ENCODE results near the gene NYAP1. TPM values are rescaled to one million over a fixed set of nuclear protein-coding genes. Genes with fewer than 3 reads are reported as not detected.

Gene NYAP1
- 1 to 10 TPM; 7.9 to 9.3 TPM for total RNA-seq
- polyA plus RNA-seq (2013, experiment 1 of 2) = 10.5 TPM
- 11.1 TPM for polyA plus RNA-seq (2013, experiment 2 of 2)
- long read RNA-seq, experiment 1 = 0 reads
- long read RNA-seq, experiment 2, partial matches to known transcripts = 0 of 2 reads
- long read RNA-seq, experiment 2, other reads (novel, unspliced or antisense) = 0 of 2 reads
- long read RNA-seq, experiment 3 = 0 reads
- long read RNA-seq, experiment 4 = 0 reads

GRCh38 chr7:100483722-100484672 is at the start of gene NYAP1:
NYAP1 (plus strand) TSS chr7:100483927; CDS start chr7:100485312, 1,385 bp downstream.
- Histone ChIP-seq H3K27ac (ENCODE audit: low read depth, low read length) (no peak within 1 kb of the TSS), H3K27me3 (ENCODE audit: control insufficient read depth, insufficient read depth, low read length, poor library complexity, severe bottlenecking) (no peaks in the 10 kb centered on the region), H3K4me1 (ENCODE audit: control insufficient read depth, insufficient read depth, low read length) (peaks cover 4% of the 10 kb centered on the region), H3K36me3 (ENCODE audit: control insufficient read depth, insufficient read depth, low read length) (no peaks in the 10 kb centered on the region), H3K9ac (ENCODE audit: extremely low read depth, low read length, poor library complexity, severe bottlenecking) (peak within 1 kb of the TSS; percentile 52), H3K9me3 (ENCODE audit: control insufficient read depth, low read length) (no peaks in the 10 kb centered on the region), H3K4me3 (ENCODE audit: low read length) (peak within 1 kb of the TSS; percentile 85)
- H3K4me1 Mint-ChIP-seq = peaks cover 17% of the 10 kb centered on the region
- H3K36me3 Mint-ChIP-seq (ENCODE audit: low read depth) = peaks cover 9% of the 10 kb centered on the region
- DNase-seq = peak; percentile 91
- WGBS, 2 experiments (ENCODE audit: insufficient coverage in 1 of 2, insufficient read length in 1 of 2) = 14 to 56% methylated on average over 9 to 45 of the region's 45 CpGs
- H3K4me3 Mint-ChIP-seq = peak within 1 kb of the TSS; percentile 65
- H3K27ac Mint-ChIP-seq = peak within 1 kb of the TSS; percentile 75
- TF ChIP-seq CTCF (conservative IDR thresholded peaks at IDR 0.05) = no peak
- H3K27me3 Mint-ChIP-seq (ENCODE audit: insufficient read depth) = no peaks in the 10 kb centered on the region
- no peaks in the 10 kb centered on the region for H3K9me3 Mint-ChIP-seq

GRCh38 chr7:100434297-100435144 is 49.2 kb upstream of the NYAP1 start:
- TF ChIP-seq CTCF (conservative IDR thresholded peaks at IDR 0.05) = no peak
- Histone ChIP-seq H3K27ac (ENCODE audit: low read depth, low read length) (no peak overlapping the region), H3K27me3 (ENCODE audit: control insufficient read depth, insufficient read depth, low read length, poor library complexity, severe bottlenecking) (no peaks in the 10 kb centered on the region), H3K36me3 (ENCODE audit: control insufficient read depth, insufficient read depth, low read length) (peaks cover 60% of the 10 kb centered on the region), H3K9ac (ENCODE audit: extremely low read depth, low read length, poor library complexity, severe bottlenecking) (peak overlapping the region; percentile 62), H3K9me3 (ENCODE audit: control insufficient read depth, low read length) (no peaks in the 10 kb centered on the region), H3K4me1 (ENCODE audit: control insufficient read depth, insufficient read depth, low read length) (peaks cover 24% of the 10 kb centered on the region), H3K4me3 (ENCODE audit: low read length) (peak overlapping the region; percentile 86)
- peak; percentile 46 for DNase-seq
- Mint-ChIP-seq H3K27ac (peak overlapping the region; percentile 91), H3K4me1 (peaks cover 43% of the 10 kb centered on the region), H3K36me3 (ENCODE audit: low read depth) (peaks cover 40% of the 10 kb centered on the region), H3K27me3 (ENCODE audit: insufficient read depth) (no peaks in the 10 kb centered on the region), H3K9me3 (no peaks in the 10 kb centered on the region), H3K4me3 (peak overlapping the region; percentile 81)
- 89 to 90% methylated on average over 18 to 22 of the region's 22 CpGs for WGBS, 2 experiments (ENCODE audit: insufficient coverage in 1 of 2, insufficient read length in 1 of 2)
